ENCODE results near the gene NUDT9. TPM values are rescaled to one million over a fixed set of nuclear protein-coding genes. Genes with fewer than 3 reads are reported as not detected.
"Not testable (repeated sequence)": the region's sequence is repeated elsewhere in the genome, so short reads cannot be mapped to it uniquely, and the experiment has no call there.

The NUDT9 gene
- polyA plus RNA-seq, 1 of the 3 experiments (the other 2 are of a cell fraction), result 21.8 TPM

GRCh38 chr4:87423317-87424098 lies 1.1 kb downstream of the NUDT9 start (continued):
- TF ChIP-seq RFX5 (IDR thresholded peaks at IDR 0.05; ENCODE audit: low read length) (no peak), REST (IDR thresholded peaks at IDR 0.05; ENCODE audit: low read depth, low read length) (no peak)

GRCh38 chr4:87424099-87424543 lies 1.7 kb downstream of the NUDT9 start:
- H3K27me3 ChIP-seq (ENCODE audit: insufficient read depth); H4K20me1 ChIP-seq (ENCODE audit: insufficient read depth); H3K36me3 ChIP-seq (replicated peaks in 1 of 2; ENCODE audit: control insufficient read depth in 1 of 2, insufficient read depth in 2 of 2, low read length in 1 of 2); H3K9me3 ChIP-seq; H3F3A ChIP-seq (replicated peaks; ENCODE audit: insufficient read depth); H3K4me1 ChIP-seq (ENCODE audit: control insufficient read depth in 1 of 2, insufficient read depth in 2 of 2, low read depth in 1 of 2, low read length in 1 of 2); DNase-seq; POLR2A ChIA-PET; H3K9me2 ChIP-seq: not testable (repeated sequence)
- 93% methylated on average over 22 of the region's 22 CpGs for WGBS (ENCODE audit: low lambda C conversion rate)
- peak overlapping the region; percentile 94; the same call in 1 of the 2 replicates for H3K9ac ChIP-seq
- peaks cover 57% of the 10 kb centered on the region for H3K79me2 ChIP-seq (ENCODE audit: insufficient read depth)
- peak overlapping the region in 1 of 2 experiments; percentile 96; a peak in 1 of 4 replicates for H3K27ac ChIP-seq (ENCODE audit: low read depth in 2 of 2, low read length in 1 of 2)
- CTCF ChIA-PET, result interaction anchor here (1.4 kb wide), 1 partner anchor 48 kb away, joined by 4 read pairs; no protein-coding TSS in a partner anchor
- H3K4me2 ChIP-seq, result peak overlapping the region; percentile 86
- H2AFZ ChIP-seq (ENCODE audit: low read depth), result peak overlapping the region; percentile 99; the same call in 1 of the 2 replicates
- peak overlapping the region; percentile 75 to 95 for H3K4me3 ChIP-seq (ENCODE audit: low read depth in 2 of 2, low read length in 1 of 2)

- CTCF ChIA-PET, result interaction anchor here (1.0 kb wide), 1 partner anchor 11 kb away, joined by 4 read pairs; no protein-coding TSS in a partner anchor
- Histone ChIP-seq H3K4me2 (no peak overlapping the region), H3K79me2 (ENCODE audit: insufficient read depth) (peaks cover 73% of the 10 kb centered on the region), H4K20me1 (ENCODE audit: insufficient read depth) (no peaks in the 10 kb centered on the region), H3K9me2 (no peaks in the 10 kb centered on the region), H3K36me3 (replicated peaks in 1 of 2; ENCODE audit: control insufficient read depth in 1 of 2, insufficient read depth in 2 of 2, low read length in 1 of 2) (no peaks in the 10 kb centered on the region), H2AFZ (ENCODE audit: low read depth) (no peak overlapping the region), H3F3A (replicated peaks; ENCODE audit: insufficient read depth) (peaks cover 5% of the 10 kb centered on the region), H3K9ac (no peak overlapping the region), H3K27me3 (ENCODE audit: insufficient read depth) (no peaks in the 10 kb centered on the region), H3K4me1 (ENCODE audit: control insufficient read depth in 1 of 2, insufficient read depth in 2 of 2, low read depth in 1 of 2, low read length in 1 of 2) (peaks cover 6% of the 10 kb centered on the region in 2 experiments; a peak in 1 of 4 replicates), H3K4me3 (ENCODE audit: low read depth in 2 of 2, low read length in 1 of 2) (no peak overlapping the region), H3K9me3 (no peaks in the 10 kb centered on the region), H3K27ac (ENCODE audit: low read depth in 2 of 2, low read length in 1 of 2) (no peak overlapping the region)
- POLR2A ChIA-PET, result no interaction called here
- WGBS (ENCODE audit: low lambda C conversion rate), result 100% methylated on average over 2 of the region's 2 CpGs
- no peak for DNase-seq
- TF ChIP-seq CTCF (IDR thresholded peaks at IDR 0.05) (no peak), TEAD4 (IDR thresholded peaks at IDR 0.05; ENCODE audit: borderline replicate concordance, insufficient read depth) (no peak), IRF3 (IDR thresholded peaks at IDR 0.05; ENCODE audit: low read depth, low read length) (no peak), MAX (IDR thresholded peaks at IDR 0.05; ENCODE audit: low read depth) (no peak), YY1 (IDR thresholded peaks at IDR 0.05; ENCODE audit: low read depth) (no peak), EP300 (IDR thresholded peaks at IDR 0.05; ENCODE audit: borderline replicate concordance in 1 of 2, low read depth in 1 of 2, low read length in 1 of 2) (no peak), REST (IDR thresholded peaks at IDR 0.05; ENCODE audit: low read depth, low read length) (no peak), ELF1 (IDR thresholded peaks at IDR 0.05) (no peak), FOXM1 (IDR thresholded peaks at IDR 0.05; ENCODE audit: low read depth) (no peak), RAD21 (IDR thresholded peaks at IDR 0.05; ENCODE audit: low read length) (no peak), SIN3A (IDR thresholded peaks at IDR 0.05; ENCODE audit: borderline replicate concordance, low read depth, low read length) (no peak)
Observed at GRCh38 chr4:87425711-87426110, 3.3 kb downstream of the NUDT9 start.

Measured in SK-N-SH (cell line).